ENCODE measurements around the gene ADAMTS16.

Gene ADAMTS16

GRCh38 chr5:5320062-5320805 is 180.1 kb downstream of the ADAMTS16 start:
- DNase-seq = no peak

- DNase-seq = no peak
These were observed 181.0 kb downstream of the ADAMTS16 start for GRCh38 chr5:5321137-5321536.

- no peak for DNase-seq
These were observed 183.4 kb downstream of the ADAMTS16 start for GRCh38 chr5:5323551-5323950.

- no peak for DNase-seq
These were observed 186.1 kb downstream of the ADAMTS16 start for GRCh38 chr5:5326115-5326758.

GRCh38 chr5:5327126-5327525 is 187.0 kb downstream of the ADAMTS16 start:
- DNase-seq = no peak

- DNase-seq = no peak
These were observed 190.8 kb downstream of the ADAMTS16 start for GRCh38 chr5:5330728-5331452.

GRCh38 chr5:5331848-5332247 is 191.7 kb downstream of the ADAMTS16 start:
- no peak for DNase-seq

- DNase-seq = no peak
These were observed 192.2 kb downstream of the ADAMTS16 start for GRCh38 chr5:5332287-5332686.

GRCh38 chr5:5335107-5335506 is 195.0 kb downstream of the ADAMTS16 start:
- DNase-seq = no peak

- no peak for DNase-seq
These were observed 195.7 kb downstream of the ADAMTS16 start for GRCh38 chr5:5335700-5336264.

- no peak for DNase-seq
These were observed 199.1 kb downstream of the ADAMTS16 start for GRCh38 chr5:5339257-5339656.

GRCh38 chr5:5340206-5340729 is 200.1 kb downstream of the ADAMTS16 start:
- DNase-seq = no peak

- no peak for DNase-seq
These were observed 201.6 kb downstream of the ADAMTS16 start for GRCh38 chr5:5341531-5342292.

GRCh38 chr5:5342784-5343183 is 202.7 kb downstream of the ADAMTS16 start:
- DNase-seq = no peak

- DNase-seq = no peak
These were observed 203.4 kb downstream of the ADAMTS16 start for GRCh38 chr5:5343568-5343967.

GRCh38 chr5:5344051-5344571 is 204.0 kb downstream of the ADAMTS16 start:
- DNase-seq = no peak

GRCh38 chr5:5344606-5345005 is 204.5 kb downstream of the ADAMTS16 start:
- no peak for DNase-seq

GRCh38 chr5:5347442-5347841 is 207.3 kb downstream of the ADAMTS16 start:
- DNase-seq = no peak

GRCh38 chr5:5348135-5348534 is 208.0 kb downstream of the ADAMTS16 start:
- no peak for DNase-seq

GRCh38 chr5:5348576-5348975 is 208.4 kb downstream of the ADAMTS16 start:
- DNase-seq = no peak

- DNase-seq = no peak
These were observed 210.0 kb downstream of the ADAMTS16 start for GRCh38 chr5:5350101-5350500.

- no peak for DNase-seq
These were observed 211.3 kb downstream of the ADAMTS16 start for GRCh38 chr5:5351288-5351979.

Data from NCI-H510A (cell line).